Astrocyte of the cerebellum (primary cell): Measurements from ENCODE around the gene PLCH2.

Experiments used
- DNase-seq: peaks from one replicate; pipeline ENCODE4 v3.0.0-alpha.2; 2011; ENCODE audit warnings: low read depth
- H3K4me3 ChIP-seq: 2 replicates; pipeline ENCODE4 v1.5.1; 2011; ENCODE audit warnings: mild to moderate bottlenecking, low read depth, low read length, moderate library complexity
- in situ Hi-C: cut with HindIII; loops from 2 replicates; pipeline ENCODE4 v1.10.0; 2017; ENCODE audit warnings: low sequenced_read_pairs
- TF ChIP-seq, protein P1 (sequence below): IDR thresholded peaks from 2 replicates; pipeline ENCODE4 v1.5.1; 2012; ENCODE audit warnings: low read length, low read depth, moderate library complexity, mild to moderate bottlenecking; ENCODE audit errors: missing control alignments

The PLCH2 gene

DNA sequence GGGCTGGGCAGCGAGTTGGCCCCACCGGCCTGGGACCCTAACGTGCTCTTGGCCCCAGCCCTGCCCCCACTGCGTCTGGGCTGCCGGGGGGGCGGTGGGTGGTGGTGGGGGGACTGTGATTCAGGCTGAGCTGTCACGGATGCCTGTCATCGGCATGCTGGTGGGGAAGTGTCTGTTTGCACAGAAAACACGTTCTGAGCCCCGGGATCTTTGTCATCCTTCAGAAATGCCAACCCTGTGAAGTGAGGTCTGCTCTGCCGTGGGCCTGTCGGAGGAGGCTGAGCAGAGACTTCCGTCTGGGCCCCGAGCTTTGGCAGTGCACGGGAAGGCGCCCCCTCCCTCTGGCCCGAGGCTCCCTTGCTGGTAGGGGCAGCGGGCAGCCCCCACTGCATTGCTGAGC is 24.3 kb upstream of the PLCH2 start:
- no peak overlapping the region for H3K4me3 ChIP-seq
- TF ChIP-seq, protein P1, sequence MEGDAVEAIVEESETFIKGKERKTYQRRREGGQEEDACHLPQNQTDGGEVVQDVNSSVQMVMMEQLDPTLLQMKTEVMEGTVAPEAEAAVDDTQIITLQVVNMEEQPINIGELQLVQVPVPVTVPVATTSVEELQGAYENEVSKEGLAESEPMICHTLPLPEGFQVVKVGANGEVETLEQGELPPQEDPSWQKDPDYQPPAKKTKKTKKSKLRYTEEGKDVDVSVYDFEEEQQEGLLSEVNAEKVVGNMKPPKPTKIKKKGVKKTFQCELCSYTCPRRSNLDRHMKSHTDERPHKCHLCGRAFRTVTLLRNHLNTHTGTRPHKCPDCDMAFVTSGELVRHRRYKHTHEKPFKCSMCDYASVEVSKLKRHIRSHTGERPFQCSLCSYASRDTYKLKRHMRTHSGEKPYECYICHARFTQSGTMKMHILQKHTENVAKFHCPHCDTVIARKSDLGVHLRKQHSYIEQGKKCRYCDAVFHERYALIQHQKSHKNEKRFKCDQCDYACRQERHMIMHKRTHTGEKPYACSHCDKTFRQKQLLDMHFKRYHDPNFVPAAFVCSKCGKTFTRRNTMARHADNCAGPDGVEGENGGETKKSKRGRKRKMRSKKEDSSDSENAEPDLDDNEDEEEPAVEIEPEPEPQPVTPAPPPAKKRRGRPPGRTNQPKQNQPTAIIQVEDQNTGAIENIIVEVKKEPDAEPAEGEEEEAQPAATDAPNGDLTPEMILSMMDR = no peak
- DNase-seq = no peak
- in situ Hi-C loops = no loop called here

DNA sequence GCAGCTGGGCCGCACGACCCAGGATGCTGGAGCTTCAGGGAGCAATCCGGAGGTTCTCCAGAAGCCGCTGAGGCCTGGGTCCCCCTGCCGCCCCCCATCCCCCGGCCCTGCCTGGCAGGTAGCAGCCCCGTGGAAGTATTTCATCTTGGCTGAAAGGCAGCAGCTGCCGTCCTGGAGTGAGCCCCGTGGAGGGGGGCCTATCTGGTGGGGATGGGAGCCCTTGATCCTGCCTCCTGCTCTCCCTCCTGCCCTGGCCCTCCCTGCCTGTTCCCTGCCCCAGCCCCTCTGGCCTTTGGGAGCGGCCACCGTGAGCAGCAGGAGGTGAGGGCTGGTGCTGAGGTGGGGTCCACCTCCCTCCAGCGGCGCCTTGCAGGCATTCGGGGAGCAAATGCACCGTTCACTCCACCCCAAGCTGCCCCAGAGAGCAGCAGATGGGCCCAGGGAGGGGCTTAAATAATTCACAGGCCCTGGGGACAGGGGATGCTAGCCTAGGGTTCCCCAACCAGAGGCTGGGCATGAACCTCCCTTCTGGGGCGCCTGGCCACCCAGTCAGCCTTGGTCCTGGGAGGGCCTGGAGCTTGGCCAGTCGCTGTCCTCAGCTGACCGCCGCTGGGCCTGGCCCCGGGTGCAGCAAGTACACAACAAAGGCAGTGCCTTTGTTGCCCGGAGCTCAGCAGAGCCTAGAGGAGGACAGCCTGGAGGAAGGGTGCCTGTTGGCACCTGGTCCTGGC is 23.7 kb upstream of the PLCH2 start:
- in situ Hi-C loops = no loop called here
- TF ChIP-seq, protein P1 = no peak
- DNase-seq = no peak
- no peak overlapping the region for H3K4me3 ChIP-seq

DNA sequence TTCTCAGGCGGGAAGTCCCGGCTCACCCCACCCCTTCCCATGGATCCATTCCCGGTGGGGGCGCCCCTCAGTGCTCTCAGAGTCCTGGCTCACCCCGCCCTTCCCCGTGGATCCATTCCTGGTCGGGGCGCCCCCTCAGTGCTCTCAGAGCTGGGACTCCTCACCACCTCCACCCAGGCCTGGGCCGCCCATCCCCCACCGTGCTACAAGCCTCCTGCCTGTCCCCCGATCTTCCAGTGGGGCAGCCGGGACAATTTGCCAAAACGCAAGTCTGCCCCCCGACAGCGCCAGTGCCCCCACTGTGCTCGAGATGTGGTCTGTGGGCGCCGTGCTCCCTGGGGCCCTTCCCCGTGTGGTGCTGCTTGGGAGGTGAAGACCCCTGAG is 23.2 kb upstream of the PLCH2 start:
- in situ Hi-C loops = no loop called here
- TF ChIP-seq, protein P1 = no peak
- H3K4me3 ChIP-seq = no peak overlapping the region
- no peak for DNase-seq

DNA sequence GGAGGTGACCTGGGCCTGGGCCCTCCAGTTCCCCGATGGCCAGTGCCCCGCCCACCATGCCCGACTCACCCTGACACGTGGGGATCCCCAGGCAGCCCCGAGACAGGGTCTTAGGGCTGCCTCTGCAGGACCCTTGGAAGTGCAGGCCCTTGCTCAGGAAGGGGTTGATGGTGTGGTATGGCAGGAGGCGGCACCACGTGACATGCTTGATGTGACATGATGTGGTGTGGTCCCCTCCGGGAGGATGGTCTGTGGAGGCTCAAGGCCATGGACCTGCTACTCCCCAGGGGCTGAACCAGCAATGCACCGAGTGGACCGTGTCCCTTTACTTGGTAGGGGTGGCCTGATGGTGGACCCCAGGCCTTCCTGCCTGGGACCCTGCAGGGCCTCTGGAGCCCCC is 21.9 kb upstream of the PLCH2 start:
- DNase-seq = no peak
- H3K4me3 ChIP-seq = no peak overlapping the region
- in situ Hi-C loops = no loop called here
- TF ChIP-seq, protein P1 = no peak

DNA sequence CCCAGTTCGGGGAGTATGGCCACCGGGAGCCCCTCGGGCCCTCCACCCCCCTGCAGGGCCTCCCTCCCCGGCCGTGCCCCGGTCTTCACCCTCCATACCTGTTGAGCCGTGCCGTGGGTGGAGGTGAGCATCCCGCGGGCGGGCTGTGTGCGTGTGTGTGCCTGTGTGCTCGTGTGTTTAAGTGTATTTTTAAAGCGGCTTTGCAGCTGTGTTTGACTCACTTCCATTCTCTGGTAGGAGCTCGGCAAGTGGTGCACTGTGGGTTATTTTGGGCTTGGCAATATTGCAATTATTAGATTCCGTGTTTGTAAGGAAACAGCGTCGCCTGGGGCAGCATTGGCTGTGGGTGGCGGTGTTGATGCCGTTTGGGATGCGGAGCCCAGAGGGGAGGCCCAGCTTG is 20.3 kb upstream of the PLCH2 start:
- DNase-seq = no peak
- H3K4me3 ChIP-seq = no peak overlapping the region
- TF ChIP-seq, protein P1 = no peak
- in situ Hi-C loops = no loop called here

DNA sequence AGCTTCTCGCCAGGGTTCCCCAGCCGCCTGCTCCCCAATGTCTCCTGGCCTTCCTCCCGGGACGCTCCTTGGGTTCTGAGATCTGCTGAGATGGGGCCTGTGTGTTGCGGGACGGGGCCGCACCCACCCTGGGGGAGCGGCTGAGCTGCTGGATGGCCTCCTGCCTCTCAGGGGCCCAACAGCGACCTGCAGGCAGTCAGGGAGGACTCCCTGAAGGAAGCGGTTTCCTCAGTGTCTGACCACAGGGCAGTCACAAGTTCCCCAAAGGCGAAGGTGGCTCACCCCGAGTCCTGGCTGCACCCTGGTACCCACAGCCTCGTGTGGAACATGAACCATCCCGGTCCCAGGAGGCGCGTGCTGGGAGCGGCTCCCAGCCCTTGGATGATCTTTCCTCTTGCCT is 18.6 kb upstream of the PLCH2 start:
- no peak for DNase-seq
- TF ChIP-seq, protein P1 = no peak
- no peak overlapping the region for H3K4me3 ChIP-seq
- in situ Hi-C loops = no loop called here
